ENCODE results near the gene ARHGAP42. TPM values are rescaled to one million over a fixed set of nuclear protein-coding genes. Genes with fewer than 3 reads are reported as not detected.

ARHGAP42 gene
- total RNA-seq, 1 experiment from 2014 or later = 7.1 TPM

- in situ Hi-C loops (cut with HindIII; ENCODE audit: low pct_unique_long_range_greater_than_20kb, low sequenced_read_pairs) = no loop called here
- BruUV-seq (replicated peaks) = no TSS peak
- Histone ChIP-seq H3K4me3 (ENCODE audit: low read depth in 2 of 2, low read length in 2 of 2) (no peak overlapping the region), H3K36me3 (ENCODE audit: control insufficient read depth, insufficient read depth, low read length) (no peaks in the 10 kb centered on the region), H3K4me1 (ENCODE audit: control insufficient read depth, insufficient read depth, low read length) (0 out of 2 replicates have a peak, but pooled peaks cover 4% of the 10 kb centered on the region), H3K9me3 (ENCODE audit: control insufficient read depth, insufficient read depth, low read depth, low read length) (no peaks in the 10 kb centered on the region), H3K27ac (ENCODE audit: low read length) (no peak overlapping the region), H3K27me3 (ENCODE audit: control insufficient read depth, insufficient read depth, low read length) (no peaks in the 10 kb centered on the region)
- no peak for DNase-seq (ENCODE audit: low read depth, low spot score)
- ChIA-PET CTCF (no interaction called here), POLR2A (no interaction called here)
- no peak for TF ChIP-seq CTCF (IDR thresholded peaks at IDR 0.05)
- no peak for TF ChIP-seq SIN3A (IDR thresholded peaks at IDR 0.05; ENCODE audit: borderline replicate concordance, insufficient read depth, low read depth, low read length)
- TF ChIP-seq POLR2AphosphoS5 (IDR thresholded peaks at IDR 0.05; ENCODE audit: low read depth, low read length) = no peak
- no peak for TF ChIP-seq TCF7L2 (IDR thresholded peaks at IDR 0.05; ENCODE audit: low read depth, low read length)
- TF ChIP-seq, protein P1, sequence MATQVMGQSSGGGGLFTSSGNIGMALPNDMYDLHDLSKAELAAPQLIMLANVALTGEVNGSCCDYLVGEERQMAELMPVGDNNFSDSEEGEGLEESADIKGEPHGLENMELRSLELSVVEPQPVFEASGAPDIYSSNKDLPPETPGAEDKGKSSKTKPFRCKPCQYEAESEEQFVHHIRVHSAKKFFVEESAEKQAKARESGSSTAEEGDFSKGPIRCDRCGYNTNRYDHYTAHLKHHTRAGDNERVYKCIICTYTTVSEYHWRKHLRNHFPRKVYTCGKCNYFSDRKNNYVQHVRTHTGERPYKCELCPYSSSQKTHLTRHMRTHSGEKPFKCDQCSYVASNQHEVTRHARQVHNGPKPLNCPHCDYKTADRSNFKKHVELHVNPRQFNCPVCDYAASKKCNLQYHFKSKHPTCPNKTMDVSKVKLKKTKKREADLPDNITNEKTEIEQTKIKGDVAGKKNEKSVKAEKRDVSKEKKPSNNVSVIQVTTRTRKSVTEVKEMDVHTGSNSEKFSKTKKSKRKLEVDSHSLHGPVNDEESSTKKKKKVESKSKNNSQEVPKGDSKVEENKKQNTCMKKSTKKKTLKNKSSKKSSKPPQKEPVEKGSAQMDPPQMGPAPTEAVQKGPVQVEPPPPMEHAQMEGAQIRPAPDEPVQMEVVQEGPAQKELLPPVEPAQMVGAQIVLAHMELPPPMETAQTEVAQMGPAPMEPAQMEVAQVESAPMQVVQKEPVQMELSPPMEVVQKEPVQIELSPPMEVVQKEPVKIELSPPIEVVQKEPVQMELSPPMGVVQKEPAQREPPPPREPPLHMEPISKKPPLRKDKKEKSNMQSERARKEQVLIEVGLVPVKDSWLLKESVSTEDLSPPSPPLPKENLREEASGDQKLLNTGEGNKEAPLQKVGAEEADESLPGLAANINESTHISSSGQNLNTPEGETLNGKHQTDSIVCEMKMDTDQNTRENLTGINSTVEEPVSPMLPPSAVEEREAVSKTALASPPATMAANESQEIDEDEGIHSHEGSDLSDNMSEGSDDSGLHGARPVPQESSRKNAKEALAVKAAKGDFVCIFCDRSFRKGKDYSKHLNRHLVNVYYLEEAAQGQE (IDR thresholded peaks at IDR 0.05; ENCODE audit: insufficient read depth in 1 of 2, low read depth in 2 of 2, low read length in 1 of 2) = no peak
- intact Hi-C loops (cut with micrococcal nuclease; ENCODE audit: unreplicated experiment) = no loop called here
- no peak for ATAC-seq
Observed at GRCh38 chr11:100677796-100678195, 9.3 kb upstream of the ARHGAP42 start.

DNA sequence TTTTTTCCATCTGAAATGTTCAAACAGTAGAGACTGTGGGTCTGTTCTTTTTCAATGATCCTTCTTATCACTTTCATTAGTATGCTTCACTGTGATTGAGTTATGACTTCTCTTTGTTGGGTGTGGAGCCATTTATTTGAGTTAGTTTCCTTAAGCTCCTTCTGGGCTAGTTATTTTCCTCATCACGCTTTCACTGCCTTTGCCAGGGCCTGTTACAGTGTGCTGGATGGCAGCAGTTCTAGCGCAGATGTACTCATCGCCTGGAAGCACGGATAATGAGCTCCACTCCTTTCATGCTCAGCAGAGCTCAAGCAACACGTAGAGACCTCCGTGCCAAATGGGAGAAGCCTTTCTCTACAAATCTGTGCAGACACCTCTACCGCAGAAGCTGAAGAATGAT, 7.0 kb upstream of the ARHGAP42 start:
- ATAC-seq (no peak), DNase-seq (ENCODE audit: low read depth, low spot score) (no peak)
- Histone ChIP-seq H3K4me1 (ENCODE audit: control insufficient read depth, insufficient read depth, low read length) (peaks cover 12% of the 10 kb centered on the region), H3K27me3 (ENCODE audit: control insufficient read depth, insufficient read depth, low read length) (no peaks in the 10 kb centered on the region), H3K9me3 (ENCODE audit: control insufficient read depth, insufficient read depth, low read depth, low read length) (no peaks in the 10 kb centered on the region), H3K27ac (ENCODE audit: low read length) (no peak overlapping the region), H3K36me3 (ENCODE audit: control insufficient read depth, insufficient read depth, low read length) (no peaks in the 10 kb centered on the region), H3K4me3 (ENCODE audit: low read depth in 2 of 2, low read length in 2 of 2) (no peak overlapping the region)
- in situ Hi-C loops (cut with HindIII; ENCODE audit: low pct_unique_long_range_greater_than_20kb, low sequenced_read_pairs) = no loop called here
- ChIA-PET POLR2A (no interaction called here), CTCF (interaction anchor here (0.6 to 0.8 kb wide), 3 partner anchors 7 to 171 kb away, joined by 3 to 6 read pairs (median 3); no protein-coding TSS in a partner anchor)
- no TSS peak for BruUV-seq (replicated peaks)
- intact Hi-C loops (cut with micrococcal nuclease; ENCODE audit: unreplicated experiment) = no loop called here
- TF ChIP-seq, protein P1 (IDR thresholded peaks at IDR 0.05; ENCODE audit: insufficient read depth in 1 of 2, low read depth in 2 of 2, low read length in 1 of 2) = no peak
- TF ChIP-seq CTCF (IDR thresholded peaks at IDR 0.05) = no peak
- no peak for TF ChIP-seq SIN3A (IDR thresholded peaks at IDR 0.05; ENCODE audit: borderline replicate concordance, insufficient read depth, low read depth, low read length)
- no peak for TF ChIP-seq POLR2AphosphoS5 (IDR thresholded peaks at IDR 0.05; ENCODE audit: low read depth, low read length)

Measured in Panc1 (cell line).